Limb (tissue), 2 donors: Measurements from ENCODE around the gene PIGZ.

Experiments
- DNase-seq, 2 donors: peaks; one replicate each; pipeline ENCODE4 v3.0.0-alpha.2; 2016; ENCODE audit errors: extremely low spot score in 2 of 2

PIGZ gene

GRCh38 chr3:196916221-196916620 is 52.4 kb downstream of the PIGZ start:
- DNase-seq: no peak

- DNase-seq: no peak
Measured at GRCh38 chr3:196915375-196915774, 53.3 kb downstream of the PIGZ start.

- DNase-seq: no peak
Measured at GRCh38 chr3:196914866-196915265, 53.8 kb downstream of the PIGZ start.

GRCh38 chr3:196903740-196904139 is 64.9 kb downstream of the PIGZ start:
- DNase-seq: no peak

- no peak for DNase-seq
Measured at GRCh38 chr3:196902296-196902695, 66.3 kb downstream of the PIGZ start.

GRCh38 chr3:196901768-196902167 is 66.9 kb downstream of the PIGZ start:
- DNase-seq: no peak
